Ishikawa (cell line): ENCODE data around the gene RASL11A.

Experiments used
- CREB1 ChIP-seq: IDR thresholded peaks from 2 replicates; pipeline ENCODE4 v1.6.1; 2012; ENCODE audit warnings: low read depth
- EP300 ChIP-seq: IDR thresholded peaks from 2 replicates; pipeline ENCODE4 v1.6.1; 2012; ENCODE audit warnings: borderline replicate concordance
- NFIC ChIP-seq: IDR thresholded peaks from 2 replicates; pipeline ENCODE4 v1.6.1; 2012
- TAF1 ChIP-seq: IDR thresholded peaks from 2 replicates; pipeline ENCODE4 v1.6.1; 2012; ENCODE audit warnings: low read depth, mild to moderate bottlenecking
- TEAD4 ChIP-seq: IDR thresholded peaks from 2 replicates; pipeline ENCODE4 v1.6.1; 2012
- YY1 ChIP-seq: IDR thresholded peaks from 2 replicates; pipeline ENCODE4 v1.6.1; 2012; ENCODE audit warnings: low read depth
- TF ChIP-seq, protein P1 (sequence below): IDR thresholded peaks from 2 replicates; pipeline ENCODE4 v1.6.1; 2012
- TF ChIP-seq, protein P2 (sequence below): IDR thresholded peaks from 2 replicates; pipeline ENCODE4 v1.6.1; 2012; ENCODE audit warnings: low read depth, mild to moderate bottlenecking

DNA sequence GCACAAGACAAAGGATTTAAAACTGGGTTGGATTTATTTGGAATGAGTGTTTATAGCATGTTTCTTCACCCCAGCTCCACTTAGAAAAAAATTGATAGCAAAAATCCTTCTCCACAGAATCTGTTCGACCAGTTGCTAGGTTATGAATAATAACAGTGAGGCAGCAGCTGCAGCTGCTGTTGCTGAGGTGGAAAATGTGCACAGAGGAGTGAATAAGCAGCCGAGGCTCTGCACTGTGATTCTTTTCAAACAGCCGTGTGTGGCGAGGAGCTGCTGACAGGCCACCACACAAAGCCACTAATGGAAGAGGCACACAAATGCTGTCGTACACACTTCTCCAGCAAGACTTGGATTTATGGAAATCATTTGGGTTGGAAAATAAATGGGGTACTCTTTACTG, 6.4 kb upstream of the RASL11A start:
- TF ChIP-seq EP300 (no peak), TEAD4 (no peak), TAF1 (no peak), CREB1 (no peak), YY1 (no peak), NFIC (no peak)
- TF ChIP-seq, protein P1, sequence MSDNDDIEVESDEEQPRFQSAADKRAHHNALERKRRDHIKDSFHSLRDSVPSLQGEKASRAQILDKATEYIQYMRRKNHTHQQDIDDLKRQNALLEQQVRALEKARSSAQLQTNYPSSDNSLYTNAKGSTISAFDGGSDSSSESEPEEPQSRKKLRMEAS = no peak
- TF ChIP-seq, protein P2, sequence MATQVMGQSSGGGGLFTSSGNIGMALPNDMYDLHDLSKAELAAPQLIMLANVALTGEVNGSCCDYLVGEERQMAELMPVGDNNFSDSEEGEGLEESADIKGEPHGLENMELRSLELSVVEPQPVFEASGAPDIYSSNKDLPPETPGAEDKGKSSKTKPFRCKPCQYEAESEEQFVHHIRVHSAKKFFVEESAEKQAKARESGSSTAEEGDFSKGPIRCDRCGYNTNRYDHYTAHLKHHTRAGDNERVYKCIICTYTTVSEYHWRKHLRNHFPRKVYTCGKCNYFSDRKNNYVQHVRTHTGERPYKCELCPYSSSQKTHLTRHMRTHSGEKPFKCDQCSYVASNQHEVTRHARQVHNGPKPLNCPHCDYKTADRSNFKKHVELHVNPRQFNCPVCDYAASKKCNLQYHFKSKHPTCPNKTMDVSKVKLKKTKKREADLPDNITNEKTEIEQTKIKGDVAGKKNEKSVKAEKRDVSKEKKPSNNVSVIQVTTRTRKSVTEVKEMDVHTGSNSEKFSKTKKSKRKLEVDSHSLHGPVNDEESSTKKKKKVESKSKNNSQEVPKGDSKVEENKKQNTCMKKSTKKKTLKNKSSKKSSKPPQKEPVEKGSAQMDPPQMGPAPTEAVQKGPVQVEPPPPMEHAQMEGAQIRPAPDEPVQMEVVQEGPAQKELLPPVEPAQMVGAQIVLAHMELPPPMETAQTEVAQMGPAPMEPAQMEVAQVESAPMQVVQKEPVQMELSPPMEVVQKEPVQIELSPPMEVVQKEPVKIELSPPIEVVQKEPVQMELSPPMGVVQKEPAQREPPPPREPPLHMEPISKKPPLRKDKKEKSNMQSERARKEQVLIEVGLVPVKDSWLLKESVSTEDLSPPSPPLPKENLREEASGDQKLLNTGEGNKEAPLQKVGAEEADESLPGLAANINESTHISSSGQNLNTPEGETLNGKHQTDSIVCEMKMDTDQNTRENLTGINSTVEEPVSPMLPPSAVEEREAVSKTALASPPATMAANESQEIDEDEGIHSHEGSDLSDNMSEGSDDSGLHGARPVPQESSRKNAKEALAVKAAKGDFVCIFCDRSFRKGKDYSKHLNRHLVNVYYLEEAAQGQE = no peak
